Hematopoietic multipotent progenitor cell treated with erythropoietin and hydrocortisone succinate and interleukin-3 and kit ligand, for 6 days (in vitro differentiated cells): Measurements from ENCODE around the gene SORCS2.

Source experiments
- DNase-seq: peaks from one replicate; pipeline ENCODE4 v3.0.0-alpha.2; 2015

The SORCS2 gene

GRCh38 chr4:7687006-7687405, 494.7 kb downstream of the SORCS2 start:
- no peak for DNase-seq

GRCh38 chr4:7687796-7688195, 495.5 kb downstream of the SORCS2 start:
- no peak for DNase-seq

GRCh38 chr4:7689773-7690693, 497.7 kb downstream of the SORCS2 start:
- DNase-seq: no peak

GRCh38 chr4:7691061-7691460, 498.7 kb downstream of the SORCS2 start:
- DNase-seq: no peak

- DNase-seq: no peak
Observed at GRCh38 chr4:7691982-7692381, 499.6 kb downstream of the SORCS2 start.

- DNase-seq: no peak
Observed at GRCh38 chr4:7692451-7693236, 500.3 kb downstream of the SORCS2 start.

- DNase-seq: no peak
Observed at GRCh38 chr4:7693237-7693608, 500.9 kb downstream of the SORCS2 start.

GRCh38 chr4:7693711-7694110, 501.4 kb downstream of the SORCS2 start:
- DNase-seq: no peak

GRCh38 chr4:7694324-7694723, 502.0 kb downstream of the SORCS2 start:
- DNase-seq: no peak

GRCh38 chr4:7697343-7697742, 505.0 kb downstream of the SORCS2 start:
- DNase-seq: no peak

- DNase-seq: no peak
Observed at GRCh38 chr4:7697821-7698220, 505.5 kb downstream of the SORCS2 start.

- DNase-seq: no peak
Observed at GRCh38 chr4:7698584-7698983, 506.2 kb downstream of the SORCS2 start.

GRCh38 chr4:7699031-7699430, 506.7 kb downstream of the SORCS2 start:
- no peak for DNase-seq

GRCh38 chr4:7699825-7700224, 507.5 kb downstream of the SORCS2 start:
- DNase-seq: no peak

GRCh38 chr4:7700665-7701064, 508.3 kb downstream of the SORCS2 start:
- DNase-seq: no peak

- DNase-seq: no peak
Observed at GRCh38 chr4:7701866-7702649, 509.7 kb downstream of the SORCS2 start.

- DNase-seq: peak; percentile 48
Observed at GRCh38 chr4:7703688-7704087, 511.4 kb downstream of the SORCS2 start.

GRCh38 chr4:7704091-7704490, 511.8 kb downstream of the SORCS2 start:
- DNase-seq: no peak

- DNase-seq: no peak
Observed at GRCh38 chr4:7704625-7705024, 512.3 kb downstream of the SORCS2 start.

- peak; percentile 11 for DNase-seq
Observed at GRCh38 chr4:7705062-7705461, 512.7 kb downstream of the SORCS2 start.

- DNase-seq: no peak
Observed at GRCh38 chr4:7705593-7705992, 513.3 kb downstream of the SORCS2 start.

GRCh38 chr4:7708238-7708637, 515.9 kb downstream of the SORCS2 start:
- DNase-seq: no peak

- no peak for DNase-seq
Observed at GRCh38 chr4:7708981-7709380, 516.6 kb downstream of the SORCS2 start.
